GM12873 (cell line): Measurements from ENCODE around the gene ARHGAP31.

ENCODE experiments used
- CTCF ChIP-seq: IDR thresholded peaks from 2 replicates; pipeline ENCODE4 v1.5.1; 2012; ENCODE audit warnings: low read depth, mild to moderate bottlenecking, moderate library complexity, low read length, control low read depth; ENCODE audit not compliant: insufficient read depth; ENCODE audit errors: missing control alignments

Gene ARHGAP31

GRCh38 chr3:119308355-119308754 is 14.2 kb downstream of the ARHGAP31 start:
- no peak for TF ChIP-seq CTCF

GRCh38 chr3:119309591-119309990 is 15.4 kb downstream of the ARHGAP31 start:
- no peak for TF ChIP-seq CTCF

GRCh38 chr3:119310071-119310470 is 15.9 kb downstream of the ARHGAP31 start:
- TF ChIP-seq CTCF, result no peak

- TF ChIP-seq CTCF, result no peak
Measured at GRCh38 chr3:119311081-119311925, 17.1 kb downstream of the ARHGAP31 start.

GRCh38 chr3:119313461-119313860 is 19.3 kb downstream of the ARHGAP31 start:
- TF ChIP-seq CTCF, result no peak

GRCh38 chr3:119314821-119315220 is 20.6 kb downstream of the ARHGAP31 start:
- no peak for TF ChIP-seq CTCF

- TF ChIP-seq CTCF, result no peak
Measured at GRCh38 chr3:119315600-119316312, 21.6 kb downstream of the ARHGAP31 start.
